Measurements from ENCODE around the gene GANC.

Gene GANC

DNA sequence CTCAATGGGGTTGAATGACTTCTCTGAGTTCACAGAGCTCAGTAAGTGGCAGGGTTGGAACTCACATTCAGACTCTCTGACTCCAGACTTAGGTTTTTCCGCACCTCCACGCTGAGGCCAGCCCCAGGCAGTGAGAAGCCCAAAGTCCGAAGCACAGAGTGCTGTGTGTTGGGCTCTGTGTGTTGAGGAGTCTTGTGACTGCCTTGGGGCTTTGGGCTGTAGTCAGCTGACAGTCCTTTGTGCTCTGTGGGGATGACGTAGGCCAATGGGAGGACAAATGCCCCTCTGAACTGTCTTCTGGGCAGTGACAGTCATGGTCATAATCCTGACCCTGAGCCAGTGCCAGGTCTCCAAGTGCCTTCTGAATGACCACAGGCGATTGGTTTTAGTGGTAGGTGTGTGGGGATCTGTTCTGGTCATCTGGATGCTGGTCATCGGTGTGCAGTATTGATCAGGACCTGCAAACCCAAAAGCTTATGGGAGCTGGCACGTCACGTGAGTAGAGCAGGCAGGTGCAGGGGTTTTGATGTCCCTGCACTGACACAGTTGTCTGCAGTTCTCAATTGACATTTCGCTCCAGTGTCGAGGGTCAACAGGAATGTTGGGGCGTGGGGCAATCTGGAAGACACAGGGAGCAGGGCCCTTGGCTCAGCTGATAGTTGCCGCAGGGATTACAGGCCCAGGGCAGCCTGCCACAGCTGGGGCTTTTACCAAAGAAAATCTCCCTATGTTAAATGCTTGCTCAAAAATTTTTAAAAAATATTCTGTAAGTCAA, 131.6 kb downstream of the GANC start:
- no peaks in the 10 kb centered on the region for H3K9me3 ChIP-seq (ENCODE audit: control insufficient read depth in 1 of 2, low read length in 2 of 2)
- H3K27ac ChIP-seq (ENCODE audit: low read length): no peak overlapping the region
- peaks cover 2 to 25% of the 10 kb centered on the region in 2 donors for H3K36me3 ChIP-seq (ENCODE audit: control insufficient read depth in 1 of 2, insufficient read depth in 2 of 2, low read length in 2 of 2)
- no peak overlapping the region for H3K4me3 ChIP-seq (ENCODE audit: low read depth in 1 of 2, low read length in 2 of 2)
- H3K4me1 ChIP-seq (ENCODE audit: control insufficient read depth in 1 of 2, insufficient read depth in 2 of 2, low read length in 2 of 2): peaks cover 0 to 5% of the 10 kb centered on the region in 2 donors
- H3K27me3 ChIP-seq (ENCODE audit: low read depth, low read length): no peaks in the 10 kb centered on the region

DNA sequence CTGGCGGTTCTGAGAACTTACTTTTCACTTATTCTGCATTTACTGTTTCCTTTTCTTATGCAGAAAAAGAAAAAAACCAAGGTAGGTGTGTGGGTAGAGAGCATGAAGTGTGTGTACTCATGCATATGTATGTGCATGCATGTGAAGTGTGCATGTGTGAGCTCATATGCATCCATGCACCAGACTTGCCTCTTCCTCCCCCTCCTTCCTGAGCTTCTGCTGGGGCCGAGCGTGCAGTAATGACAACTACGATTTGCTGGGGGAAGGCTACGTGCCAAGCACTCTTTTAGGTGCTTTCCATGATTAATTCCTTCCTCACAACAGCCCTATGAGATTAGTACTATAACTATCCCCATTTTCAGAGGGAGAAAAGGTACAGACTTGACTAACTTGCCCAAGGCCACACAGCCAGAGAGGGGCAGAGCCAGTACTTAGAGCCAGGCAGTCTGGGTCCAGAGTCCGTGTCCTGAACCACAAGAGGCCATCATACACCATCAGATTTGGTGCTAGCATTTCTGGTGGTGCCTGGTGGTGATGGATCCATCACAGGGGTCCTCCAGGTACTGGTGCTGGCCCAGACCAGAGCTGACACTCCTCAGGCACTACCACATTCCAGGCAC, 133.0 kb downstream of the GANC start:
- Histone ChIP-seq H3K9me3 (ENCODE audit: control insufficient read depth in 1 of 2, low read length in 2 of 2) (no peaks in the 10 kb centered on the region), H3K4me3 (ENCODE audit: low read depth in 1 of 2, low read length in 2 of 2) (no peak overlapping the region), H3K27me3 (ENCODE audit: low read depth, low read length) (no peaks in the 10 kb centered on the region), H3K27ac (ENCODE audit: low read length) (no peak overlapping the region), H3K4me1 (ENCODE audit: control insufficient read depth in 1 of 2, insufficient read depth in 2 of 2, low read length in 2 of 2) (peaks cover 0 to 5% of the 10 kb centered on the region in 2 donors), H3K36me3 (ENCODE audit: control insufficient read depth in 1 of 2, insufficient read depth in 2 of 2, low read length in 2 of 2) (peaks cover 6 to 26% of the 10 kb centered on the region in 2 donors)

Data from muscle layer of duodenum (tissue), 2 donors.